H1 (cell line): ENCODE measurements around the gene ATOH7. TPM values are rescaled to one million over a fixed set of nuclear protein-coding genes. Genes with fewer than 3 reads are reported as not detected.

Experiments used
- CTCF ChIA-PET: fragments of 300-600 bp; sonication (Branson Sonifier 250); formaldehyde crosslinking; loops from one replicate; lab custom pipeline; 2021; ENCODE audit not compliant: partially characterized antibody; lab: Charles Lee
- POLR2A ChIA-PET: fragments of 300-600 bp; sonication (Branson Sonifier 250); formaldehyde crosslinking; loops from one replicate; lab custom pipeline; 2021; ENCODE audit warnings: inconsistent platforms; ENCODE audit not compliant: partially characterized antibody; lab: Charles Lee
- DNase-seq, 2 experiments: peaks; one replicate each; pipeline versions ENCODE4 v3.0.0 to v3.0.0-alpha.2; 2010 to 2022; ENCODE audit warnings: low spot score in 2 of 2, low read depth in 1 of 2, mixed read lengths in 1 of 2
- FAIRE-seq: peaks from 2 replicates; lab custom pipeline; 2011; peaks lifted over from hg19 to GRCh38; lab: Jason Lieb, UNC
- H2AFZ ChIP-seq: 2 replicates; pipeline ENCODE4 v1.8.1; 2012; ENCODE audit warnings: low read length, inconsistent platforms
- H2AK5ac ChIP-seq: 2 replicates; pipeline ENCODE4 v1.6.1; 2013; ENCODE audit warnings: low read depth, low read length
- H2BK120ac ChIP-seq: replicated peaks from 2 replicates; pipeline ENCODE3; 2013; ENCODE audit warnings: low read depth, low read length, inconsistent platforms
- H2BK12ac ChIP-seq: 2 replicates; pipeline ENCODE4 v1.6.1; 2013; ENCODE audit warnings: low read depth, low read length
- H2BK15ac ChIP-seq: 2 replicates; pipeline ENCODE4 v1.6.1; 2013; ENCODE audit warnings: low read length
- H2BK20ac ChIP-seq: 2 replicates; pipeline ENCODE4 v1.6.1; 2013; ENCODE audit warnings: low read length
- H2BK5ac ChIP-seq: 2 replicates; pipeline ENCODE4 v1.6.1; 2013; ENCODE audit warnings: low read depth, low read length
- H3K14ac ChIP-seq: 2 replicates; pipeline ENCODE4 v1.6.1; 2013; ENCODE audit warnings: inconsistent platforms; ENCODE audit not compliant: insufficient read length
- H3K18ac ChIP-seq: 2 replicates; pipeline ENCODE4 v1.6.1; 2013; ENCODE audit warnings: low read length; ENCODE audit errors: extremely low read depth
- H3K23ac ChIP-seq: 2 replicates; pipeline ENCODE4 v1.6.1; 2013; ENCODE audit warnings: inconsistent platforms; ENCODE audit not compliant: insufficient read length
- H3K23me2 ChIP-seq: 2 replicates; pipeline ENCODE4 v1.6.1; 2013; ENCODE audit warnings: low read depth, low read length
- H3K27ac ChIP-seq: 2 replicates; pipeline ENCODE4 v1.6.1; 2011; ENCODE audit warnings: low read depth, low read length, inconsistent platforms
- H3K27me3 ChIP-seq, 4 experiments: replicated peaks in 1 of 4; 1 replicate in 1 of 4; 2 replicates in 3 of 4; pipeline versions ENCODE4 v1.6.1 to v1.8.1; 2011 to 2013; ENCODE audit warnings: low read length in 3 of 4, mild to moderate bottlenecking in 3 of 4, inconsistent platforms in 2 of 4, mixed read lengths in 2 of 4, moderate library complexity in 1 of 4; ENCODE audit not compliant: control insufficient read depth in 3 of 4, insufficient read depth in 3 of 4; ENCODE audit errors: extremely low read depth in 1 of 4
- H3K36me3 ChIP-seq, 4 experiments: 2 replicates each; pipeline versions ENCODE4 v1.6.1 to v1.8.1; 2011 to 2013; ENCODE audit warnings: mild to moderate bottlenecking in 4 of 4, low read length in 3 of 4, moderate library complexity in 2 of 4, control low read depth in 1 of 4, inconsistent platforms in 1 of 4; ENCODE audit not compliant: insufficient read depth in 4 of 4, control insufficient read depth in 2 of 4
- H3K4ac ChIP-seq: replicated peaks from 2 replicates; pipeline ENCODE3; 2013; ENCODE audit warnings: low read length, low read depth, mixed read lengths, inconsistent platforms; ENCODE audit not compliant: insufficient read length
- H3K4me1 ChIP-seq, 4 experiments: replicated peaks in 1 of 4; 1 replicate in 1 of 4; 2 replicates in 3 of 4; pipeline versions ENCODE4 v1.6.1 to v1.8.1; 2011 to 2013; ENCODE audit warnings: low read length in 3 of 4, inconsistent platforms in 2 of 4, mixed read lengths in 1 of 4; ENCODE audit not compliant: insufficient read depth in 4 of 4, control insufficient read depth in 3 of 4
- H3K4me2 ChIP-seq, 2 experiments: 2 replicates each; pipeline versions ENCODE4 v1.6.1 to v1.8.1; 2011 to 2013; ENCODE audit warnings: low read depth in 2 of 2, low read length in 2 of 2, control low read depth in 1 of 2, inconsistent platforms in 1 of 2, mild to moderate bottlenecking in 1 of 2; ENCODE audit not compliant: insufficient read depth in 1 of 2
- H3K4me3 ChIP-seq, 4 experiments: fragments of 200-600, 300-600 bp in 1 of 4; sonication (generic), shearing (Covaris generic), sonication (Bioruptor Twin) in 1 of 4; 2 replicates each; pipeline versions ENCODE4 v1.5.1 to v1.8.1; 2011 to 2016; ENCODE audit warnings: low read length in 4 of 4, low read depth in 3 of 4, control low read depth in 2 of 4, inconsistent platforms in 2 of 4, mild to moderate bottlenecking in 2 of 4, mixed read lengths in 1 of 4, moderate library complexity in 1 of 4; ENCODE audit not compliant: insufficient read depth in 2 of 4; ENCODE audit errors: extremely low read depth in 1 of 4
- H3K56ac ChIP-seq: replicated peaks from 2 replicates; pipeline ENCODE3; 2013; ENCODE audit warnings: low read depth, mild to moderate bottlenecking, mixed read lengths, low read length, inconsistent platforms; ENCODE audit not compliant: insufficient read length
- H3K79me1 ChIP-seq: 2 replicates; pipeline ENCODE4 v1.6.1; 2013; ENCODE audit warnings: low read depth, low read length, control low read depth
- H3K79me2 ChIP-seq, 2 experiments: 2 replicates each; pipeline versions ENCODE4 v1.6.1 to v1.8.1; 2012 to 2013; ENCODE audit warnings: low read length in 2 of 2, mild to moderate bottlenecking in 2 of 2, inconsistent platforms in 1 of 2; ENCODE audit not compliant: insufficient read depth in 2 of 2, control insufficient read depth in 1 of 2
- H3K9ac ChIP-seq, 4 experiments: replicated peaks in 1 of 4; 1 replicate in 1 of 4; 2 replicates in 3 of 4; pipeline versions ENCODE4 v1.6.1 to v1.8.1; 2011 to 2013; ENCODE audit warnings: low read depth in 3 of 4, low read length in 3 of 4, control low read depth in 2 of 4, mild to moderate bottlenecking in 2 of 4, moderate library complexity in 2 of 4, inconsistent platforms in 1 of 4; ENCODE audit errors: extremely low read depth in 1 of 4
- H3K9me3 ChIP-seq, 2 experiments: 2 replicates each; pipeline versions ENCODE4 v1.6.1 to v1.8.1; 2012 to 2013; ENCODE audit warnings: mild to moderate bottlenecking in 2 of 2, moderate library complexity in 2 of 2, control low read depth in 1 of 2, inconsistent platforms in 1 of 2, low read depth in 1 of 2, low read length in 1 of 2, mixed read lengths in 1 of 2; ENCODE audit not compliant: insufficient read depth in 2 of 2
- H4K20me1 ChIP-seq, 2 experiments: replicated peaks in 1 of 2; 2 replicates each; pipeline versions ENCODE3 to v1.8.1; 2011 to 2013; ENCODE audit warnings: inconsistent platforms in 2 of 2, low read length in 2 of 2, mild to moderate bottlenecking in 1 of 2; ENCODE audit not compliant: insufficient read depth in 2 of 2, control insufficient read depth in 1 of 2
- H4K5ac ChIP-seq: 2 replicates; pipeline ENCODE4 v1.6.1; 2013; ENCODE audit warnings: low read length, low read depth, mixed read lengths, inconsistent platforms; ENCODE audit not compliant: insufficient read length
- H4K8ac ChIP-seq: 2 replicates; pipeline ENCODE4 v1.8.0; 2013; ENCODE audit warnings: mild to moderate bottlenecking, moderate library complexity, low read length, inconsistent platforms; ENCODE audit not compliant: insufficient read depth; ENCODE audit errors: extremely low read depth
- H4K91ac ChIP-seq: replicated peaks from 2 replicates; pipeline ENCODE3; 2013; ENCODE audit warnings: low read length, mixed read lengths, inconsistent platforms; ENCODE audit not compliant: insufficient read length
- BCL11A ChIP-seq, 2 experiments: IDR thresholded peaks; one replicate each; pipeline ENCODE4 v1.6.1; 2011; ENCODE audit warnings: low read depth in 2 of 2, low read length in 2 of 2, mild to moderate bottlenecking in 2 of 2
- CTCF ChIP-seq, 3 experiments: IDR thresholded peaks; 1 replicate in 2 of 3; 2 replicates in 1 of 3; pipeline versions ENCODE4 v1.5.1 to v1.6.1; 2011; ENCODE audit warnings: low read length in 3 of 3, mild to moderate bottlenecking in 3 of 3, inconsistent platforms in 2 of 3, low read depth in 1 of 3, moderate library complexity in 1 of 3; ENCODE audit not compliant: insufficient read depth in 1 of 3; ENCODE audit errors: control extremely low read depth in 1 of 3
- GTF2F1 ChIP-seq: IDR thresholded peaks from 2 replicates; pipeline ENCODE4 v1.6.1; 2012; ENCODE audit warnings: low read depth, low read length, improper control_type of control experiment, borderline replicate concordance
- NANOG ChIP-seq: IDR thresholded peaks from 2 replicates; pipeline ENCODE4 v1.6.1; 2011; ENCODE audit warnings: low read length, low read depth, mild to moderate bottlenecking, inconsistent platforms; ENCODE audit not compliant: insufficient read depth, poor library complexity, severe bottlenecking
- POLR2AphosphoS5 ChIP-seq: IDR thresholded peaks from 2 replicates; pipeline ENCODE4 v1.6.1; 2011; ENCODE audit warnings: low read depth, low read length
- RAD21 ChIP-seq, 2 experiments: IDR thresholded peaks in 1 of 2; conservative IDR thresholded peaks in 1 of 2; 2 replicates each; pipeline ENCODE4 v1.6.1; 2011; ENCODE audit warnings: low read depth in 2 of 2, low read length in 2 of 2, improper control_type of control experiment in 1 of 2, inconsistent platforms in 1 of 2, mild to moderate bottlenecking in 1 of 2, moderate library complexity in 1 of 2
- SIX5 ChIP-seq: IDR thresholded peaks from 2 replicates; pipeline ENCODE4 v1.6.1; 2011; ENCODE audit warnings: mild to moderate bottlenecking, low read depth, low read length
- SP2 ChIP-seq: IDR thresholded peaks from 2 replicates; pipeline ENCODE4 v1.6.1; 2012; ENCODE audit warnings: mild to moderate bottlenecking, low read length, inconsistent platforms
- WGBS, 2 experiments: shearing (Covaris generic) in 1 of 2; methylation state at CpG; one replicate each; pipeline versions ENCODE4 v1.1.6 to v1.1.7; 2013 to 2015; ENCODE audit warnings: low lambda C conversion rate in 2 of 2, mixed read lengths in 2 of 2, inconsistent platforms in 1 of 2, low coverage in 1 of 2, missing lambda C conversion rate in 1 of 2; ENCODE audit not compliant: insufficient replicate concordance in 2 of 2, insufficient coverage in 1 of 2, insufficient read length in 1 of 2; ENCODE audit errors: extremely low coverage in 1 of 2, missing lambda C conversion rate in 1 of 2; 5-methylcytosine and 5-hydroxymethylcytosine counted together
- polyA plus RNA-seq, 7 experiments: library from polyadenylated mRNA; depleted of rRNA in 3 of 7; stranded (reverse) in 5 of 7; unstranded in 2 of 7; fragments of >200 nt in 5 of 7; fragments of 200-250 nt in 2 of 7; gene quantifications; 1 replicate in 5 of 7; 2 replicates in 1 of 7; 4 replicates in 1 of 7; pipeline versions ENCODE4 v1.2.1 to v1.2.3, GENCODE V29; 2011 to 2013; ENCODE audit warnings: missing spikeins in 2 of 7, mixed read lengths in 2 of 7
- total RNA-seq: library from RNA; stranded (reverse); fragmentation: NEBNext Ultra II Directional; extraction: Animal tissue kit (Norgen Biotek cat#: 25700); gene quantifications from 2 replicates; pipeline ENCODE4 v1.2.1, GENCODE V29; 2021

ATOH7 gene
- total and polyA plus RNA-seq, 2 of the 8 experiments (the other 6 are each of a cell fraction or from before 2014, with no cell fraction given): 0.39 to 1.0 TPM

DNA sequence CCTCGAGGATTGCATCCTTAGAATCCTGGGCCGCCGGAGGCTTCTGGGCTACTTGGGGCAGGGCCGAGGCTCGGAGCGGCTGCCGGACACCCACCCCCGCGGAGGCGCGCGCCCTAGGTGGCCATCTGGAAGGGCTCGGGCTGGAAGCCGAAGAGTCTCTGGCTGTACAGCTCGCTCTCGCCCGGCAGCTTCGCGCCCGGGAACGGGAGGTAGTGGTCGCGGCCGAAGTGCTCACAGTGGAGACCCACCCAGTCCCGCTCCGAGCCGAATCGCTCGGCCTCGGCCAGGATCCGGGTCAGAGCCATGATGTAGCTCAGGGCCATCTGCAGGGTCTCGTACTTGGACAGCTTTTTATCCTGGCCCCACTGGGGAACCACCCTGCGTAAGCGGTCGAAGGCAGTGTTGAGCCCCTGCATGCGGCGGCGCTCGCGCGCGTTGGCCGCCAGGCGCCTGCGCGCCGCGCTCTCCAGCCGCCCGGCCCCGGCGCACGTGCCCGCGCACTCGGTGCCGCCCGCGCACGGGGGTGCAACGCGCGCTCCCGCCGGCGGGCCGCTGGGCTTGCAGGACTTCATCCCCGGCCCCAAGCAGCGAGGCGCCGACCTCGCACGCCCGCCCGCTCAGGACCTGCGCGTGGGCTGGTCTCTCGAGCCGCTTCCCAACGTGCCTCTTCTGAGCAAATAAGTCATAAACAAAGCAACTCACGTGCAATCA, 652 bp downstream of the ATOH7 start:
- peak overlapping the region; percentile 49 to 83 (median 64) for H3K9ac ChIP-seq
- H2AFZ ChIP-seq: peak overlapping the region; percentile 99
- peaks cover 0 to 5% (median 3%) of the 10 kb centered on the region in 4 experiments; a peak in 4 of 7 replicates for H3K27me3 ChIP-seq
- no peak overlapping the region for H3K23ac ChIP-seq
- no peak for FAIRE-seq
- 0 out of 2 replicates have a peak overlapping the region, but pooled peaks have one; percentile 6 for H2BK20ac ChIP-seq
- no peaks in the 10 kb centered on the region for H3K79me1 ChIP-seq
- H2BK5ac ChIP-seq: no peak overlapping the region; the same call in 1 of the 2 replicates
- POLR2A ChIA-PET: interaction anchor here (0.6 to 4.0 kb wide), 11 partner anchors 8 to 564 kb away, joined by 3 to 64 read pairs (median 4); partner anchors contain the start of genes HERC4, HNRNPH3 and PBLD
- peak overlapping the region; percentile 62 for H3K56ac ChIP-seq
- H3K36me3 ChIP-seq: no peaks in the 10 kb centered on the region
- peak; percentile 38 to 88 for DNase-seq
- 0 out of 2 replicates have a peak overlapping the region, but pooled peaks have one; percentile 19 for H2BK15ac ChIP-seq
- H3K18ac ChIP-seq: peak overlapping the region; percentile 17; the same call in 1 of the 2 replicates
- peaks cover 0 to 5% (median 0%) of the 10 kb centered on the region in 4 experiments; a peak in 3 of 7 replicates for H3K4me1 ChIP-seq
- H3K4ac ChIP-seq: no peak overlapping the region
- H3K14ac ChIP-seq: no peak overlapping the region
- no peaks in the 10 kb centered on the region for H4K20me1 ChIP-seq
- CTCF ChIA-PET: interaction anchor here (0.7 to 2.0 kb wide), 12 partner anchors 9 to 117 kb away, joined by 3 to 16 read pairs (median 4); partner anchors contain the start of gene PBLD
- 2% methylated on average over 79 of the region's 81 CpGs; no CpG with 5 or more reads in 1 of the 2 experiments for WGBS, 2 experiments
- H3K23me2 ChIP-seq: peaks cover 8% of the 10 kb centered on the region
- H4K91ac ChIP-seq: peak overlapping the region; percentile 83
- H4K8ac ChIP-seq: peak overlapping the region; percentile 95
- H3K4me2 ChIP-seq: peak overlapping the region; percentile 90 to 97
- H2AK5ac ChIP-seq: no peak overlapping the region
- H3K79me2 ChIP-seq: no peaks in the 10 kb centered on the region
- peak overlapping the region; percentile 69; the same call in 1 of the 2 replicates for H2BK12ac ChIP-seq
- H3K9me3 ChIP-seq: no peaks in the 10 kb centered on the region
- no peak overlapping the region; the same call in 1 of the 2 replicates for H3K27ac ChIP-seq
- peak overlapping the region; percentile 54 to 74 (median 68) for H3K4me3 ChIP-seq
- H4K5ac ChIP-seq: peak overlapping the region; percentile 75
- no peak overlapping the region for H2BK120ac ChIP-seq
- peak in 1 of 2 experiments; percentile 8; a peak in 1 of 4 replicates for TF ChIP-seq RAD21 (IDR thresholded peaks at IDR 0.05 in 1 of 2, conservative IDR thresholded peaks at IDR 0.05 in 1 of 2; ENCODE audit: low read depth in 2 of 2, low read length in 2 of 2)
- TF ChIP-seq CTCF (IDR thresholded peaks at IDR 0.05; ENCODE audit: control extremely low read depth in 1 of 3, insufficient read depth in 1 of 3, low read depth in 1 of 3, low read length in 3 of 3): peak; percentile 33 to 46 (median 46)
- peak; percentile 74 for TF ChIP-seq POLR2AphosphoS5
- TF ChIP-seq SP2: no peak
- TF ChIP-seq GTF2F1: no peak
- no peak for TF ChIP-seq BCL11A (IDR thresholded peaks at IDR 0.05; ENCODE audit: low read depth in 2 of 2, low read length in 2 of 2)
- TF ChIP-seq NANOG: no peak
- TF ChIP-seq SIX5: no peak
